Tibial nerve (tissue), 4 donors: ENCODE results near the gene TRIP10.

ENCODE experiments used
- EP300 ChIP-seq, 2 donors: sonication (generic); formaldehyde crosslinking; IDR thresholded peaks; one replicate each; pipeline ENCODE4 v1.6.1; 2017; ENCODE audit warnings: antibody characterized with exemption in 2 of 2, mild to moderate bottlenecking in 1 of 2
- POLR2A ChIP-seq, 2 donors: fragments of 450-650 bp; IDR thresholded peaks; one replicate each; pipeline ENCODE4 v1.6.1; 2017; ENCODE audit warnings: antibody characterized with exemption in 2 of 2, mild to moderate bottlenecking in 2 of 2, moderate library complexity in 2 of 2
- TF ChIP-seq, protein P1 (sequence below), 5 experiments: fragments of 200-600 bp in 3 of 5; fragments of 450-650 bp in 2 of 5; sonication (generic) in 3 of 5; IDR thresholded peaks; one replicate each; pipeline ENCODE4 v1.5.1; 2016 to 2019; ENCODE audit warnings: antibody characterized with exemption in 5 of 5, mild to moderate bottlenecking in 3 of 5, moderate library complexity in 2 of 5

DNA sequence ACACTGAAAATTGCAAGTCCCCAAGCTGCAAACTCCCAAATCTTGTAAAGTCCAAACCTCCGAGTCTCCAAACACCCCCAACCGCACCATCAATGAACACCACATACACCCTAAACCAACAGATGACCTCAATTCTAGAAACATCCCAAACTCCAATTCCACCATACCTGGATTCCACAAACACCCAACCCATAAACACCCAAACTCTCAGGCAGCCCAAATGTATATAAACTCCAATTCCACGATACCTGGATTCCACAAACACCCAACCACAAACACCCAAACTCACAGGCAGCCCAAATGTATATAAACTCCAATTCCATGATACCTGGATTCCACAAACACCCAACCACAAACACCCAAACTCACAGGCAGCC, 19.5 kb upstream of the TRIP10 start:
- TF ChIP-seq, protein P1, sequence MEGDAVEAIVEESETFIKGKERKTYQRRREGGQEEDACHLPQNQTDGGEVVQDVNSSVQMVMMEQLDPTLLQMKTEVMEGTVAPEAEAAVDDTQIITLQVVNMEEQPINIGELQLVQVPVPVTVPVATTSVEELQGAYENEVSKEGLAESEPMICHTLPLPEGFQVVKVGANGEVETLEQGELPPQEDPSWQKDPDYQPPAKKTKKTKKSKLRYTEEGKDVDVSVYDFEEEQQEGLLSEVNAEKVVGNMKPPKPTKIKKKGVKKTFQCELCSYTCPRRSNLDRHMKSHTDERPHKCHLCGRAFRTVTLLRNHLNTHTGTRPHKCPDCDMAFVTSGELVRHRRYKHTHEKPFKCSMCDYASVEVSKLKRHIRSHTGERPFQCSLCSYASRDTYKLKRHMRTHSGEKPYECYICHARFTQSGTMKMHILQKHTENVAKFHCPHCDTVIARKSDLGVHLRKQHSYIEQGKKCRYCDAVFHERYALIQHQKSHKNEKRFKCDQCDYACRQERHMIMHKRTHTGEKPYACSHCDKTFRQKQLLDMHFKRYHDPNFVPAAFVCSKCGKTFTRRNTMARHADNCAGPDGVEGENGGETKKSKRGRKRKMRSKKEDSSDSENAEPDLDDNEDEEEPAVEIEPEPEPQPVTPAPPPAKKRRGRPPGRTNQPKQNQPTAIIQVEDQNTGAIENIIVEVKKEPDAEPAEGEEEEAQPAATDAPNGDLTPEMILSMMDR (IDR thresholded peaks at IDR 0.05), result no peak
- TF ChIP-seq POLR2A (IDR thresholded peaks at IDR 0.05), result no peak
- TF ChIP-seq EP300 (IDR thresholded peaks at IDR 0.05), result no peak
